Mononuclear cell (primary cell): ENCODE results near the gene SLC38A6. TPM values are rescaled to one million over a fixed set of nuclear protein-coding genes. Genes with fewer than 3 reads are reported as not detected.
"Not testable (repeated sequence)": the region's sequence is repeated elsewhere in the genome, so short reads cannot be mapped to it uniquely, and the experiment has no call there.

Source experiments
- H3K27me3 ChIP-seq: 2 replicates; pipeline ENCODE4 v1.6.0; 2011; ENCODE audit warnings: low read length, control low read depth; ENCODE audit not compliant: insufficient read depth
- H3K4me1 ChIP-seq: 2 replicates; pipeline ENCODE4 v1.5.1; 2011; ENCODE audit warnings: mild to moderate bottlenecking, low read length, control low read depth; ENCODE audit not compliant: insufficient read depth
- H3K4me3 ChIP-seq: 2 replicates; pipeline ENCODE4 v1.5.1; 2011; ENCODE audit warnings: mild to moderate bottlenecking, low read length, moderate library complexity
- H3K9me3 ChIP-seq: 2 replicates; pipeline ENCODE4 v1.5.1; 2011; ENCODE audit warnings: low read depth, mild to moderate bottlenecking, control low read depth, low read length
- total RNA-seq: library from RNA; depleted of rRNA; stranded (reverse); fragments of >200 nt; gene quantifications from one replicate; pipeline ENCODE4 v1.2.3, GENCODE V29; 2012

Gene SLC38A6
- total RNA-seq, 1 donor, result 8.9 TPM

- H3K9me3 ChIP-seq, result no peaks in the 10 kb centered on the region
- no peak overlapping the region for H3K4me3 ChIP-seq
- no peaks in the 10 kb centered on the region for H3K27me3 ChIP-seq
- H3K4me1 ChIP-seq, result no peaks in the 10 kb centered on the region
These were observed 82.4 kb downstream of the SLC38A6 start for GRCh38 chr14:61063461-61063860.

GRCh38 chr14:61064210-61064609 lies 83.2 kb downstream of the SLC38A6 start:
- H3K4me1 ChIP-seq, result no peaks in the 10 kb centered on the region
- H3K9me3 ChIP-seq, result no peaks in the 10 kb centered on the region
- no peaks in the 10 kb centered on the region for H3K27me3 ChIP-seq
- no peak overlapping the region for H3K4me3 ChIP-seq

DNA sequence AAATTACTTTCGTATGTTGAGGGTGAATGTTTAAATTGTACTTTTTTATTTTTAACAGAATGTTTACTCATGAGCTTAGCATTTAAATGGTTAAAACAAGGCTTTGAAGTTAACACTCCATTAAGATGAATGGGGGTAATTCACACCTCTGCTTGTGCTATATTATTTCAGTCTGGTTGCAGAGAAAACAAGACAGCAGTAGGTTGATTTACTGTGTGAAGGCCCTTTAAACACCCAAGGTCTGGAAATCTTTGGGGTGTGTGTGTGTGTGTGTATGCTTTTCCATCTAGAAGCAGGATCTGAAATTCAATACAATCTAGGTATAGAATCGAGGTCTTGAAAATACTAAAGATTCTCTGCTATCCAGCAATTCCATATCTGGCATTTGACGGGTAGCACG lies 83.8 kb downstream of the SLC38A6 start:
- no peak overlapping the region for H3K4me3 ChIP-seq
- no peaks in the 10 kb centered on the region for H3K9me3 ChIP-seq
- H3K4me1 ChIP-seq, result no peaks in the 10 kb centered on the region
- H3K27me3 ChIP-seq, result no peaks in the 10 kb centered on the region

DNA sequence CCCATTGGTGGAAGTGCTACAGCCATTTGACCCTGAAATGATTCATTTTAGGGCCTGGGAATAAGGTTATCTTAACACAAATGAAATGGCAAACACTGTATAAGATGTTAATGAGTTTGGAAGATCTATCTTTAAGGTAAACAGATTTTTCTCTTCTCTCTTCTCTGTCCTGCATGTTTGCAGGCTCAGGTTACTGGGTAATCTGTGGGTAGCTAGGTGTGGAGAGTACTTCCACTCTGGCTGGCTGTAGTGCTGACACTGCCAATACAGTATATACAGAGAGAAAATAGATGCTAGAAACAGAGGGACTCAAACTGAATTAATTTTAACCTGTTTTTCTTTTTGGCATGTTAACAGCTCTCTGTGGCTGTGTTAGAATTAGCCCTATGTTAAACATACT lies 84.6 kb downstream of the SLC38A6 start:
- Histone ChIP-seq H3K27me3 (no peaks in the 10 kb centered on the region), H3K9me3 (no peaks in the 10 kb centered on the region), H3K4me3 (no peak overlapping the region), H3K4me1 (no peaks in the 10 kb centered on the region)

- H3K9me3 ChIP-seq, H3K4me3 ChIP-seq, H3K27me3 ChIP-seq, H3K4me1 ChIP-seq: not testable (repeated sequence)
These were observed 91.4 kb downstream of the SLC38A6 start for GRCh38 chr14:61072442-61072841.

- no peak overlapping the region for H3K4me3 ChIP-seq
- H3K27me3 ChIP-seq, result no peaks in the 10 kb centered on the region
- H3K9me3 ChIP-seq, result no peaks in the 10 kb centered on the region
- no peaks in the 10 kb centered on the region for H3K4me1 ChIP-seq
These were observed 93.8 kb downstream of the SLC38A6 start for GRCh38 chr14:61074852-61075251.

GRCh38 chr14:61076556-61076955 lies 95.5 kb downstream of the SLC38A6 start:
- H3K9me3 ChIP-seq, result no peaks in the 10 kb centered on the region

GRCh38 chr14:61077437-61077836 lies 96.4 kb downstream of the SLC38A6 start:
- no peaks in the 10 kb centered on the region for H3K4me1 ChIP-seq
- H3K4me3 ChIP-seq, result no peak overlapping the region
- no peaks in the 10 kb centered on the region for H3K27me3 ChIP-seq
- no peaks in the 10 kb centered on the region for H3K9me3 ChIP-seq

More at GRCh38 chr14:61076556-61076955, 95.5 kb downstream of the SLC38A6 start:
- H3K27me3 ChIP-seq, result no peaks in the 10 kb centered on the region
- H3K4me1 ChIP-seq, result no peaks in the 10 kb centered on the region
- no peak overlapping the region for H3K4me3 ChIP-seq

DNA sequence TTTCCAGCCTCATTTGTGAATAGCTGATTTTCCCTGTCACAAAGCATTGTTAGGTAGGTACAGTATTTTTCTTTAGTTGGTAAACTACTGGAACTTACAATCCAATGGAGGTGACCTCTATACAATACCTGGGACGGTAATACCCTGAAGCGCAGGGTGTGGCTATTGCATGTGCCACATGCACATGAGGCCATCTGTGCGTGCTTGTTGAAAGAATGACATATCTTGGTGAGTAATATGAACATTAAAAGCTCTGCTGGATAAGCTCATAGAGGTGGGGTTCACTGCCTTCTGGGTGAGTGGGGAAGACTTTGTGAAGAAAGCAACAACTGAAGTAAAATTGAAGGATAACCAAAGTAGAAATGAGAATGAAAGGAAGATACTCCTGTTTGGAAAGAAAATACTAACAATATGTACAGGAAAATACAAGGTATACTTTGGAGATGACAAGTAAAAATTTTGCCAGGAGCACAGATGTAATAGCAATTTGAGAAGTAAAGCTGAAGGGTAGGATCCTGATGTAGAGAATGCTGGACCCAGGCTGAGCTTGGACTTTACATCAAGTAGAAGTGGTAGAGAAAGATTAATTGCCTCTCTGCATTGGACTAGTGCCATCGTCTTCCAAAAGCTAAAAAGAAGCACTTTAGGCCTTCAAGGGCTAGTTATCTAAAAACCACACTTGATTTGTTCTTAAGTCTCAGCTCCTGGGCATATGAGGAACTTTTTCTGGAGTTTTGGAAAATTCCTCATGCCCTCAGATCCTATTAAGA lies 97.1 kb downstream of the SLC38A6 start:
- Histone ChIP-seq H3K4me1 (no peaks in the 10 kb centered on the region), H3K27me3 (no peaks in the 10 kb centered on the region), H3K9me3 (no peaks in the 10 kb centered on the region), H3K4me3 (no peak overlapping the region)

DNA sequence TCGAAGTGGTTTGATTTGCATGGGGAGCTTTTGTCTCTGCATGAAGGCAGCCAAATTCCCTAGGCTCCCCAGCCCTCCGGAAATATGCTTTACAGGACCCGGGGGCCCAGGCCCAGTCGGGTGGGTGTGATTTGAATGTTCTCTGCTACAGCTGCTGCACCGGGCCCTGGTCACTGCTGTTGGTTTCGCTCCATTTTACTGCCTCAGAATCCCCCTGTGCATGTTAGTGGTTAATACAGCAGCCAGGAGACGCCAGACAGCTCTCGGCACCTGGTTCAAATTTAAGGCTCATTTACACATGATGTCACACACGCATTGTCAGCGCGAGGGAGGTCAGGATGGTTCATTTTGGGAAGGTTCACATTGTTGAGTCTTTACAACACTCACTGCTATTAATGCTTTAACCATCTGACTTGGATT lies 99.6 kb downstream of the SLC38A6 start:
- Histone ChIP-seq H3K9me3 (no peaks in the 10 kb centered on the region), H3K4me1 (no peaks in the 10 kb centered on the region), H3K4me3 (no peak overlapping the region)

DNA sequence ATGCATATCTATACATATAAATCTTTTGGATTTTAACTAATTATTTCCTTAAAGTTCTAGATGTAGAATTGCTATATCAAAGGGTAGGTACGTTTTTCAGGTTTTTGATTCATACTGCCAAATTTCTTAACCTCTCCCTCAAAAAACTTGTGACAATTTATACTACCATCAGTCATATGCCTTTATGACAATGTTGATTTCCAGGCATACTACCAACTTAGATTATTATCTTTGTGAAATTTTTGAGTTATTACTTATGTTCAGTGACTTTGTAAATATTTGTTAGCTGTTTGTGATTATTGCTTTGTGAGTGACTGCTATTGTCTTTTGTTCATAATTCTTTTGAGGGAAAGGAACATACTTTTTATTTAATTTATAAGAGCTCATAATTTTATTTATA lies 107.0 kb downstream of the SLC38A6 start:
- no peak overlapping the region for H3K4me3 ChIP-seq
- no peaks in the 10 kb centered on the region for H3K27me3 ChIP-seq
- no peaks in the 10 kb centered on the region for H3K4me1 ChIP-seq
- no peaks in the 10 kb centered on the region for H3K9me3 ChIP-seq

More for the DNA sequence above, 99.6 kb downstream of the SLC38A6 start:
- no peaks in the 10 kb centered on the region for H3K27me3 ChIP-seq

DNA sequence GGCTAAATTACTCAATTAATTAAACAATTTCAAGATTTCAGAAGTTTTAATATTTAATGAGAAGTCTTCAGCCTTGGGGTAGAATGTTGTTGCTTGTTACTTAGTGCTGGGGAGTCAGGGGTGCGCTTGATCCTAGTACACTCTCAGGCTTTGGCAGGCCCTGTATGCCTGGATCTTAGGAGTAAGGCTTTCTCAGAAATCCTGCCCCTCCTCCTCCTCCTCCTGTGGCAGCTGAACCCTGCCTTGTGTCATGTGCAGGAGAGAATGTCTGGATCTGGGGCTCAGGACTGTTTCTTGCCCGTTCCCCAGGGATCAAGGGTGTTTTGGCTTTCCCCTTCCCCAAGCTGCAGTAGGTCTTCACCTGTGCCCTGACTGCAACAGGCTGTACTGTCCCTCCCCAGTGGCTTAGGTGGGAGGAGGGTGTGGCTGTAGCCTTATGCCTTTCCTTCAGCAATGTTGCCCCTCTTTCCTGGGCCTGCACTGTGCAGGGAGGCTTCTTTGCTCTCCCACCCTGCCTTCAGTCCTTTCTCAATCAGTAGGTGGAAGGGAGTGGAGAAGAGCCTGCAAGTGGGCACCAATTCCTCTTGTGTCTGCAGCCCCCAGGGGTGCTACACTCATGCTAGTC lies 108.2 kb downstream of the SLC38A6 start:
- Histone ChIP-seq H3K4me1 (no peaks in the 10 kb centered on the region), H3K9me3 (no peaks in the 10 kb centered on the region), H3K4me3 (no peak overlapping the region), H3K27me3 (no peaks in the 10 kb centered on the region)

DNA sequence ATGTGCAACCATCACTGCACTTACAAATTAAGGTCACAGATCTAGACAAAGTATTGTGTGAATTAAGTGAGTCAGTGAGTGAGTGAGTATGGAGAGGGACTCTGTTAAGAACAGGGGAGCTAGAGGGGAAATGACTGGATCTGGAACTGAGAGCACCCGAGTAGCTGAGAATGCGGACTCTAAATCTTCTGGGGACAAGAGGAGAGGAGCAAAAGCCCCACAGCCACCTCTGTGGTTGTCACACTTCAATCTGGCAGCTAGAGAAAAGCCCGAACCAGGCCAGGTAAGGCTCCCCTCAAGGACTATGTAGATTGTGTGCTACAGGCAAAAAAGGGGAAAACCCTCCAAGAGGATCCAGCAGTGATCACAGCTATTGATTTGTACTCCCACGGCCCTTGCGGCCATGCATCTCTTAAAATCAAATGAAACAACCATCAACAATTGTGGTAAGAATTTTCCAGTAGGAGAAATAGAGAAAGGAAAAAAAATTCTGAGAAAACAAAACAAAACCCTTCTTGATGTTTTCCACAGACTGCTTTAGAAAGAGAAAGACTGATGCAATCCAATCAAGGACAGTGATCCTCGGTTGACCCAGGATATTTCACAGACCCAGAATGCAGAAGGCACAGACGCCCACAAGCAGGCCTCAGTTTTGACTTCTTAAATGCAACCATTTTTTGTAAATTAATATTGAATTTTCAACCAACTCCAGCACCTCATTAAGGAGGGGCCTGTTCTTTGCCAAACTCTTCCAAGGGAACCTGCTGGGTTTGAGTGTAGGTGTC lies 109.6 kb downstream of the SLC38A6 start:
- Histone ChIP-seq H3K4me1 (no peaks in the 10 kb centered on the region), H3K27me3 (no peaks in the 10 kb centered on the region), H3K4me3 (no peak overlapping the region), H3K9me3 (no peaks in the 10 kb centered on the region)

DNA sequence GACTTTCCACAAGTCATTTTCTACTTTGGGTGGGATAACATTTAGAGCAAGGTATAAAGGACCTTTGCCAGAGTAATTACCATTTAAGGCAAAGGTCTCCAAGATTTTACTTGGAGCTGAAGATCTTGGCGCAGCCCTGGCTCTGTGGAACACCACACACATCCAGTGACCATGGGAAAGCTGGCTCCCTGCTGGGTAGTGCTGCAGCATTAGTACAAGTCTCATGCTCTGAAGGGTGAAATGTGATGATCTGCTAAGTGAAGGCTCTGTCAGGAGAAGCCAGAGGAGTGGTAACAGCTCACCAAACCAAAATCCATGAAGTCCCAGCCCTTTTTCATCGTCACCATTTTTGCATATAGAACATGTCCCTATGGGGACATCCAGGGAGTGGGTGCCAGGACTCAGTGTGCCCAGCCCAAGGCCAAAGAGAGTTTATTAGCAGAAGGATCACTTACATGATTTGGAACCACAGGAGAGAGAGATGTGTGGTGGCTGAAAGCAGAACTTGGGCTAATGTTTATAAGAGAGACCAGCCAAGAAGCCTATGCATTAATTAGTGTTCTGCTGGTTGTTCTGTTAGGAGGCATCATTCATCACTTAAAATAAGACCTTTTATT lies 110.7 kb downstream of the SLC38A6 start:
- Histone ChIP-seq H3K9me3 (no peaks in the 10 kb centered on the region), H3K4me3 (no peak overlapping the region), H3K4me1 (no peaks in the 10 kb centered on the region), H3K27me3 (no peaks in the 10 kb centered on the region)

DNA sequence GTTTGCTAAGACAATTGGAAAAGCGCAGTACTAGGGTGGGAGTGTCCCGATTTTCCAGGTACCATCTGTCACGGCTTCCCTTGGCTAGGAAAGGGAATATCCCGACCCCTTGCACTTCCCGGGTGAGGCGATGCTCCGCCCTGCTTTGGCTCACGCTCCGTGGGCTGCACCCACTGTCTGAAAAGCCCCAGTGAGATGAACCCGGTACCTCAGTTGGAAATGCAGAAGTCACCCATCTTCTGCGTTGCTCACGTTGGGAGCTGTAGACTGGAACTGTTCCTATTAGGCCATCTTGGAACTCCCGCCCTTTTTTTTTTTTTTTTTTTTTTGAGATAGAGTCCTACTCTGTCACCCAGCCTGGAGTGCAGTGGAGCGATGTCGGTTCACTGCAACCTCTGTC lies 117.1 kb downstream of the SLC38A6 start:
- H3K9me3 ChIP-seq, H3K27me3 ChIP-seq, H3K4me3 ChIP-seq: not testable (repeated sequence)
- H3K4me1 ChIP-seq, result peaks cover 27% of the 10 kb centered on the region
